H1 (cell line): ENCODE measurements around the gene DIDO1. TPM values are rescaled to one million over a fixed set of nuclear protein-coding genes. Genes with fewer than 3 reads are reported as not detected.

ENCODE experiments used
- CTCF ChIA-PET: fragments of 300-600 bp; sonication (Branson Sonifier 250); formaldehyde crosslinking; loops from one replicate; lab custom pipeline; 2021; ENCODE audit not compliant: partially characterized antibody; lab: Charles Lee
- POLR2A ChIA-PET: fragments of 300-600 bp; sonication (Branson Sonifier 250); formaldehyde crosslinking; loops from one replicate; lab custom pipeline; 2021; ENCODE audit warnings: inconsistent platforms; ENCODE audit not compliant: partially characterized antibody; lab: Charles Lee
- DNase-seq, 2 experiments: peaks; one replicate each; pipeline versions ENCODE4 v3.0.0 to v3.0.0-alpha.2; 2010 to 2022; ENCODE audit warnings: low spot score in 2 of 2, low read depth in 1 of 2, mixed read lengths in 1 of 2
- FAIRE-seq: peaks from 2 replicates; lab custom pipeline; 2011; peaks lifted over from hg19 to GRCh38; lab: Jason Lieb, UNC
- H2AFZ ChIP-seq: 2 replicates; pipeline ENCODE4 v1.8.1; 2012; ENCODE audit warnings: low read length, inconsistent platforms
- H2AK5ac ChIP-seq: 2 replicates; pipeline ENCODE4 v1.6.1; 2013; ENCODE audit warnings: low read depth, low read length
- H2BK120ac ChIP-seq: replicated peaks from 2 replicates; pipeline ENCODE3; 2013; ENCODE audit warnings: low read depth, low read length, inconsistent platforms
- H2BK12ac ChIP-seq: 2 replicates; pipeline ENCODE4 v1.6.1; 2013; ENCODE audit warnings: low read depth, low read length
- H2BK15ac ChIP-seq: 2 replicates; pipeline ENCODE4 v1.6.1; 2013; ENCODE audit warnings: low read length
- H2BK20ac ChIP-seq: 2 replicates; pipeline ENCODE4 v1.6.1; 2013; ENCODE audit warnings: low read length
- H2BK5ac ChIP-seq: 2 replicates; pipeline ENCODE4 v1.6.1; 2013; ENCODE audit warnings: low read depth, low read length
- H3K14ac ChIP-seq: 2 replicates; pipeline ENCODE4 v1.6.1; 2013; ENCODE audit warnings: inconsistent platforms; ENCODE audit not compliant: insufficient read length
- H3K18ac ChIP-seq: 2 replicates; pipeline ENCODE4 v1.6.1; 2013; ENCODE audit warnings: low read length; ENCODE audit errors: extremely low read depth
- H3K23ac ChIP-seq: 2 replicates; pipeline ENCODE4 v1.6.1; 2013; ENCODE audit warnings: inconsistent platforms; ENCODE audit not compliant: insufficient read length
- H3K23me2 ChIP-seq: 2 replicates; pipeline ENCODE4 v1.6.1; 2013; ENCODE audit warnings: low read depth, low read length
- H3K27ac ChIP-seq: 2 replicates; pipeline ENCODE4 v1.6.1; 2011; ENCODE audit warnings: low read depth, low read length, inconsistent platforms
- H3K27me3 ChIP-seq, 4 experiments: replicated peaks in 1 of 4; 1 replicate in 1 of 4; 2 replicates in 3 of 4; pipeline versions ENCODE4 v1.6.1 to v1.8.1; 2011 to 2013; ENCODE audit warnings: low read length in 3 of 4, mild to moderate bottlenecking in 3 of 4, inconsistent platforms in 2 of 4, mixed read lengths in 2 of 4, moderate library complexity in 1 of 4; ENCODE audit not compliant: control insufficient read depth in 3 of 4, insufficient read depth in 3 of 4; ENCODE audit errors: extremely low read depth in 1 of 4
- H3K36me3 ChIP-seq, 4 experiments: 2 replicates each; pipeline versions ENCODE4 v1.6.1 to v1.8.1; 2011 to 2013; ENCODE audit warnings: mild to moderate bottlenecking in 4 of 4, low read length in 3 of 4, moderate library complexity in 2 of 4, control low read depth in 1 of 4, inconsistent platforms in 1 of 4; ENCODE audit not compliant: insufficient read depth in 4 of 4, control insufficient read depth in 2 of 4
- H3K4ac ChIP-seq: replicated peaks from 2 replicates; pipeline ENCODE3; 2013; ENCODE audit warnings: low read length, low read depth, mixed read lengths, inconsistent platforms; ENCODE audit not compliant: insufficient read length
- H3K4me1 ChIP-seq, 4 experiments: replicated peaks in 1 of 4; 1 replicate in 1 of 4; 2 replicates in 3 of 4; pipeline versions ENCODE4 v1.6.1 to v1.8.1; 2011 to 2013; ENCODE audit warnings: low read length in 3 of 4, inconsistent platforms in 2 of 4, mixed read lengths in 1 of 4; ENCODE audit not compliant: insufficient read depth in 4 of 4, control insufficient read depth in 3 of 4
- H3K4me2 ChIP-seq, 2 experiments: 2 replicates each; pipeline versions ENCODE4 v1.6.1 to v1.8.1; 2011 to 2013; ENCODE audit warnings: low read depth in 2 of 2, low read length in 2 of 2, control low read depth in 1 of 2, inconsistent platforms in 1 of 2, mild to moderate bottlenecking in 1 of 2; ENCODE audit not compliant: insufficient read depth in 1 of 2
- H3K4me3 ChIP-seq, 4 experiments: fragments of 200-600, 300-600 bp in 1 of 4; sonication (generic), shearing (Covaris generic), sonication (Bioruptor Twin) in 1 of 4; 2 replicates each; pipeline versions ENCODE4 v1.5.1 to v1.8.1; 2011 to 2016; ENCODE audit warnings: low read length in 4 of 4, low read depth in 3 of 4, control low read depth in 2 of 4, inconsistent platforms in 2 of 4, mild to moderate bottlenecking in 2 of 4, mixed read lengths in 1 of 4, moderate library complexity in 1 of 4; ENCODE audit not compliant: insufficient read depth in 2 of 4; ENCODE audit errors: extremely low read depth in 1 of 4
- H3K56ac ChIP-seq: replicated peaks from 2 replicates; pipeline ENCODE3; 2013; ENCODE audit warnings: low read depth, mild to moderate bottlenecking, mixed read lengths, low read length, inconsistent platforms; ENCODE audit not compliant: insufficient read length
- H3K79me1 ChIP-seq: 2 replicates; pipeline ENCODE4 v1.6.1; 2013; ENCODE audit warnings: low read depth, low read length, control low read depth
- H3K79me2 ChIP-seq, 2 experiments: 2 replicates each; pipeline versions ENCODE4 v1.6.1 to v1.8.1; 2012 to 2013; ENCODE audit warnings: low read length in 2 of 2, mild to moderate bottlenecking in 2 of 2, inconsistent platforms in 1 of 2; ENCODE audit not compliant: insufficient read depth in 2 of 2, control insufficient read depth in 1 of 2
- H3K9ac ChIP-seq, 4 experiments: replicated peaks in 1 of 4; 1 replicate in 1 of 4; 2 replicates in 3 of 4; pipeline versions ENCODE4 v1.6.1 to v1.8.1; 2011 to 2013; ENCODE audit warnings: low read depth in 3 of 4, low read length in 3 of 4, control low read depth in 2 of 4, mild to moderate bottlenecking in 2 of 4, moderate library complexity in 2 of 4, inconsistent platforms in 1 of 4; ENCODE audit errors: extremely low read depth in 1 of 4
- H3K9me3 ChIP-seq, 2 experiments: 2 replicates each; pipeline versions ENCODE4 v1.6.1 to v1.8.1; 2012 to 2013; ENCODE audit warnings: mild to moderate bottlenecking in 2 of 2, moderate library complexity in 2 of 2, control low read depth in 1 of 2, inconsistent platforms in 1 of 2, low read depth in 1 of 2, low read length in 1 of 2, mixed read lengths in 1 of 2; ENCODE audit not compliant: insufficient read depth in 2 of 2
- H4K20me1 ChIP-seq, 2 experiments: replicated peaks in 1 of 2; 2 replicates each; pipeline versions ENCODE3 to v1.8.1; 2011 to 2013; ENCODE audit warnings: inconsistent platforms in 2 of 2, low read length in 2 of 2, mild to moderate bottlenecking in 1 of 2; ENCODE audit not compliant: insufficient read depth in 2 of 2, control insufficient read depth in 1 of 2
- H4K5ac ChIP-seq: 2 replicates; pipeline ENCODE4 v1.6.1; 2013; ENCODE audit warnings: low read length, low read depth, mixed read lengths, inconsistent platforms; ENCODE audit not compliant: insufficient read length
- H4K8ac ChIP-seq: 2 replicates; pipeline ENCODE4 v1.8.0; 2013; ENCODE audit warnings: mild to moderate bottlenecking, moderate library complexity, low read length, inconsistent platforms; ENCODE audit not compliant: insufficient read depth; ENCODE audit errors: extremely low read depth
- H4K91ac ChIP-seq: replicated peaks from 2 replicates; pipeline ENCODE3; 2013; ENCODE audit warnings: low read length, mixed read lengths, inconsistent platforms; ENCODE audit not compliant: insufficient read length
- CBX8 ChIP-seq: fragments of 300-800, 300-1000 bp; sonication (generic); IDR thresholded peaks from 2 replicates; pipeline ENCODE4 v1.7.1; 2016; ENCODE audit warnings: low read depth, low read length, borderline replicate concordance
- CHD1 ChIP-seq: IDR thresholded peaks from 2 replicates; pipeline ENCODE4 v1.6.1; 2012; ENCODE audit warnings: low read depth, low read length, improper control_type of control experiment
- HDAC2 ChIP-seq, 2 experiments: fragments of 300-600 bp in 1 of 2; sonication (generic) in 1 of 2; IDR thresholded peaks; 2 replicates each; pipeline ENCODE4 v1.6.1; 2011 to 2012; ENCODE audit warnings: low read depth in 2 of 2, low read length in 2 of 2, mild to moderate bottlenecking in 2 of 2, moderate library complexity in 2 of 2, borderline replicate concordance in 1 of 2, inconsistent platforms in 1 of 2
- KDM4A ChIP-seq: IDR thresholded peaks from one replicate; pipeline ENCODE4 v1.7.1; 2012; ENCODE audit warnings: low read depth, mild to moderate bottlenecking, moderate library complexity, low read length, inconsistent platforms; ENCODE audit not compliant: severe bottlenecking
- WGBS, 2 experiments: shearing (Covaris generic) in 1 of 2; methylation state at CpG; one replicate each; pipeline versions ENCODE4 v1.1.6 to v1.1.7; 2013 to 2015; ENCODE audit warnings: low lambda C conversion rate in 2 of 2, mixed read lengths in 2 of 2, inconsistent platforms in 1 of 2, low coverage in 1 of 2, missing lambda C conversion rate in 1 of 2; ENCODE audit not compliant: insufficient replicate concordance in 2 of 2, insufficient coverage in 1 of 2, insufficient read length in 1 of 2; ENCODE audit errors: extremely low coverage in 1 of 2, missing lambda C conversion rate in 1 of 2; 5-methylcytosine and 5-hydroxymethylcytosine counted together
- polyA plus RNA-seq, 7 experiments: library from polyadenylated mRNA; depleted of rRNA in 3 of 7; stranded (reverse) in 5 of 7; unstranded in 2 of 7; fragments of >200 nt in 5 of 7; fragments of 200-250 nt in 2 of 7; gene quantifications; 1 replicate in 5 of 7; 2 replicates in 1 of 7; 4 replicates in 1 of 7; pipeline versions ENCODE4 v1.2.1 to v1.2.3, GENCODE V29; 2011 to 2013; ENCODE audit warnings: missing spikeins in 2 of 7, mixed read lengths in 2 of 7
- total RNA-seq: library from RNA; stranded (reverse); fragmentation: NEBNext Ultra II Directional; extraction: Animal tissue kit (Norgen Biotek cat#: 25700); gene quantifications from 2 replicates; pipeline ENCODE4 v1.2.1, GENCODE V29; 2021

DIDO1 gene
- total and polyA plus RNA-seq, 2 of the 8 experiments (the other 6 are each of a cell fraction or from before 2014, with no cell fraction given): 53.6 to 82.8 TPM

DNA sequence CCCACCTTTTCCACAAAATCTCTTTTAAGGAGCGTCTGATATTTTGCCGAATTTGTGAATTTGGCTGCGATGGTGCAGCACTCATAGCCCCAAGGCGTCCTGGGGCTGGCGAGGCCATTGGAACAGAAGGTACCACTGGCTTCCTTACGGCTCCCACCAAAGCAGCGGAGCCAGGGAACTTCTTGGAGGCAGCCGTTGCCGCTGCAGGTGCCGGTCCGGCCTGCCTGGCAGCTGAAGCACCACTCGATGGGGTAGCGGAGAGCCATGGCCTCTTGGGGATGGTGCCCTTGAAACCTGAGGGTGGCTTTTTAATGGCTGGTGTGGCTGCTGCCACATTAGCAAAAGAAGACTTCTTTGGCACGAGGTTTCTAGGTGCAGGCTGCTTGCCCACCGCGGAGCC lies 29.8 kb downstream of the DIDO1 start:
- H3K27ac ChIP-seq: no peak overlapping the region
- no peaks in the 10 kb centered on the region for H3K9me3 ChIP-seq
- H2BK120ac ChIP-seq: no peak overlapping the region
- no peak overlapping the region for H3K4ac ChIP-seq
- POLR2A ChIA-PET: interaction anchor here (1.4 to 9.9 kb wide), 4 partner anchors 9 to 41 kb away, joined by 5 to 88 read pairs (median 8); partner anchors contain the start of gene GID8
- DNase-seq (no peak), FAIRE-seq (no peak)
- TF ChIP-seq CHD1 (no peak), KDM4A (no peak), CBX8 (no peak), HDAC2 (IDR thresholded peaks at IDR 0.05; ENCODE audit: borderline replicate concordance in 1 of 2, low read depth in 2 of 2, low read length in 2 of 2) (no peak)
- peaks cover 9 to 18% (median 15%) of the 10 kb centered on the region in 4 experiments for H3K4me1 ChIP-seq
- H3K27me3 ChIP-seq: no peaks in the 10 kb centered on the region
- no peak overlapping the region for H3K4me3 ChIP-seq
- no peak overlapping the region for H2AK5ac ChIP-seq
- no peaks in the 10 kb centered on the region for H3K23me2 ChIP-seq
- H2BK5ac ChIP-seq: no peak overlapping the region
- no peak overlapping the region for H2BK12ac ChIP-seq
- H2BK20ac ChIP-seq: no peak overlapping the region
- H3K14ac ChIP-seq: no peak overlapping the region
- no peaks in the 10 kb centered on the region for H3K79me1 ChIP-seq
- peaks cover 34 to 48% (median 41%) of the 10 kb centered on the region in 4 experiments for H3K36me3 ChIP-seq
- no peaks in the 10 kb centered on the region for H3K79me2 ChIP-seq
- no peak overlapping the region for H3K23ac ChIP-seq
- no peak overlapping the region for H3K4me2 ChIP-seq
- 95% methylated on average over 16 of the region's 16 CpGs; no CpG with 5 or more reads in 1 of the 2 experiments for WGBS, 2 experiments
- H4K5ac ChIP-seq: no peak overlapping the region
- H2BK15ac ChIP-seq: no peak overlapping the region
- no peak overlapping the region for H3K18ac ChIP-seq
- peaks cover 0 to 10% of the 10 kb centered on the region in 2 experiments for H4K20me1 ChIP-seq
- CTCF ChIA-PET: interaction anchor here (1.5 to 5.8 kb wide), 4 partner anchors 11 to 23 kb away, joined by 4 to 31 read pairs (median 10); no protein-coding TSS in a partner anchor
- H3K9ac ChIP-seq: no peak overlapping the region; a peak in 1 of 7 replicates
- H2AFZ ChIP-seq: no peak overlapping the region
- H4K91ac ChIP-seq: no peak overlapping the region
- no peak overlapping the region for H3K56ac ChIP-seq
- no peak overlapping the region for H4K8ac ChIP-seq
